Osteoblast (primary cell): ENCODE data around the gene LRRIQ1. TPM values are rescaled to one million over a fixed set of nuclear protein-coding genes. Genes with fewer than 3 reads are reported as not detected.

Experiments
- DNase-seq: peaks from one replicate; pipeline ENCODE4 v3.0.0; 2011; ENCODE audit warnings: low spot score, mixed read lengths; ENCODE audit not compliant: insufficient read length; ENCODE audit errors: missing footprints
- H2AFZ ChIP-seq: 2 replicates; pipeline ENCODE4 v1.6.0; 2011; ENCODE audit warnings: mild to moderate bottlenecking, low read length
- H3K27ac ChIP-seq: 2 replicates; pipeline ENCODE4 v1.5.1; 2011; ENCODE audit warnings: mild to moderate bottlenecking, low read depth, low read length, moderate library complexity
- H3K27me3 ChIP-seq: 2 replicates; pipeline ENCODE4 v1.6.0; 2012; ENCODE audit warnings: mild to moderate bottlenecking, control low read depth, inconsistent platforms, low read length, moderate library complexity; ENCODE audit not compliant: insufficient read depth
- H3K36me3 ChIP-seq: 2 replicates; pipeline ENCODE4 v1.5.1; 2011; ENCODE audit warnings: mild to moderate bottlenecking, low read length, control low read depth, moderate library complexity; ENCODE audit not compliant: insufficient read depth
- H3K4me1 ChIP-seq: 2 replicates; pipeline ENCODE4 v1.5.1; 2011; ENCODE audit warnings: mild to moderate bottlenecking, low read length, control low read depth, moderate library complexity; ENCODE audit not compliant: insufficient read depth
- H3K4me2 ChIP-seq: 2 replicates; pipeline ENCODE4 v1.6.0; 2011; ENCODE audit warnings: mild to moderate bottlenecking, low read length; ENCODE audit not compliant: insufficient read depth
- H3K4me3 ChIP-seq: fragments of 200-600 bp; sonication (generic); 3 replicates; pipeline ENCODE4 v1.5.1; 2012; ENCODE audit warnings: mild to moderate bottlenecking, low read length, inconsistent platforms; ENCODE audit not compliant: insufficient read depth
- H3K79me2 ChIP-seq: 2 replicates; pipeline ENCODE4 v1.6.0; 2012; ENCODE audit warnings: mild to moderate bottlenecking, low read length, control low read depth, inconsistent platforms; ENCODE audit not compliant: insufficient read depth
- H3K9me3 ChIP-seq: 2 replicates; pipeline ENCODE4 v1.5.1; 2011; ENCODE audit warnings: low read depth, low read length, control low read depth
- H4K20me1 ChIP-seq: 2 replicates; pipeline ENCODE4 v1.6.0; 2012; ENCODE audit warnings: mild to moderate bottlenecking, low read length, control low read depth; ENCODE audit not compliant: insufficient read depth
- CTCF ChIP-seq: IDR thresholded peaks from 2 replicates; pipeline ENCODE4 v1.5.1; 2011; ENCODE audit warnings: mild to moderate bottlenecking, low read depth, low read length, moderate library complexity; ENCODE audit errors: extremely low read depth
- total RNA-seq: library from RNA; depleted of rRNA; stranded (reverse); fragments of >200 nt; gene quantifications from 2 replicates; pipeline ENCODE4 v1.2.3, GENCODE V29; 2012

LRRIQ1 gene
- total RNA-seq, 1 donor, result not detected

GRCh38 chr12:85085066-85085465, 48.9 kb downstream of the LRRIQ1 start:
- H3K4me3 ChIP-seq, result no peak overlapping the region
- H2AFZ ChIP-seq, result no peak overlapping the region
- no peaks in the 10 kb centered on the region for H4K20me1 ChIP-seq
- H3K27me3 ChIP-seq, result no peaks in the 10 kb centered on the region
- no peak overlapping the region for H3K4me2 ChIP-seq
- DNase-seq, result no peak
- H3K79me2 ChIP-seq, result no peaks in the 10 kb centered on the region
- no peaks in the 10 kb centered on the region for H3K4me1 ChIP-seq
- no peak for TF ChIP-seq CTCF
- no peaks in the 10 kb centered on the region for H3K36me3 ChIP-seq
- no peaks in the 10 kb centered on the region for H3K9me3 ChIP-seq
- H3K27ac ChIP-seq, result no peak overlapping the region

GRCh38 chr12:85089792-85090191, 53.6 kb downstream of the LRRIQ1 start:
- Histone ChIP-seq H3K4me2 (no peak overlapping the region), H3K36me3 (no peaks in the 10 kb centered on the region), H3K9me3 (no peaks in the 10 kb centered on the region), H3K4me3 (no peak overlapping the region), H4K20me1 (no peaks in the 10 kb centered on the region), H3K79me2 (no peaks in the 10 kb centered on the region), H3K27me3 (no peaks in the 10 kb centered on the region), H2AFZ (no peak overlapping the region), H3K4me1 (no peaks in the 10 kb centered on the region), H3K27ac (no peak overlapping the region)
- TF ChIP-seq CTCF, result no peak
- no peak for DNase-seq

- DNase-seq, result no peak
- no peaks in the 10 kb centered on the region for H3K36me3 ChIP-seq
- no peaks in the 10 kb centered on the region for H3K27me3 ChIP-seq
- no peak overlapping the region for H2AFZ ChIP-seq
- H3K9me3 ChIP-seq, result no peaks in the 10 kb centered on the region
- H3K79me2 ChIP-seq, result no peaks in the 10 kb centered on the region
- no peaks in the 10 kb centered on the region for H4K20me1 ChIP-seq
- no peak for TF ChIP-seq CTCF
- no peaks in the 10 kb centered on the region for H3K4me1 ChIP-seq
- H3K4me3 ChIP-seq, result no peak overlapping the region
- no peak overlapping the region for H3K4me2 ChIP-seq
- no peak overlapping the region for H3K27ac ChIP-seq
Measured at GRCh38 chr12:85092814-85093370, 56.7 kb downstream of the LRRIQ1 start.

GRCh38 chr12:85095501-85095900, 59.4 kb downstream of the LRRIQ1 start:
- no peak overlapping the region for H3K27ac ChIP-seq

More at GRCh38 chr12:85095501-85095900, 59.4 kb downstream of the LRRIQ1 start:
- Histone ChIP-seq H3K4me2 (no peak overlapping the region), H4K20me1 (no peaks in the 10 kb centered on the region), H3K4me3 (no peak overlapping the region), H3K27me3 (no peaks in the 10 kb centered on the region), H3K36me3 (no peaks in the 10 kb centered on the region), H3K9me3 (no peaks in the 10 kb centered on the region), H2AFZ (no peak overlapping the region), H3K79me2 (no peaks in the 10 kb centered on the region), H3K4me1 (no peaks in the 10 kb centered on the region)
- no peak for DNase-seq
- TF ChIP-seq CTCF, result no peak
